22Rv1 (cell line): Measurements from ENCODE around the gene ANAPC1.
"Not testable (repeated sequence)": the region's sequence is repeated elsewhere in the genome, so short reads cannot be mapped to it uniquely, and the experiment has no call there.

Experiments
- H3K27ac ChIP-seq: fragments of 450-650 bp; 2 replicates; pipeline ENCODE4 v1.5.1; 2017
- CTCF ChIP-seq: fragments of 450-650 bp; IDR thresholded peaks from 2 replicates; pipeline ENCODE4 v1.5.1; 2017; ENCODE audit warnings: mild to moderate bottlenecking
- ZFX ChIP-seq: fragments of 450-650 bp; IDR thresholded peaks from 2 replicates; pipeline ENCODE4 v1.6.1; 2017; ENCODE audit warnings: antibody characterized with exemption, borderline replicate concordance

The ANAPC1 gene

DNA sequence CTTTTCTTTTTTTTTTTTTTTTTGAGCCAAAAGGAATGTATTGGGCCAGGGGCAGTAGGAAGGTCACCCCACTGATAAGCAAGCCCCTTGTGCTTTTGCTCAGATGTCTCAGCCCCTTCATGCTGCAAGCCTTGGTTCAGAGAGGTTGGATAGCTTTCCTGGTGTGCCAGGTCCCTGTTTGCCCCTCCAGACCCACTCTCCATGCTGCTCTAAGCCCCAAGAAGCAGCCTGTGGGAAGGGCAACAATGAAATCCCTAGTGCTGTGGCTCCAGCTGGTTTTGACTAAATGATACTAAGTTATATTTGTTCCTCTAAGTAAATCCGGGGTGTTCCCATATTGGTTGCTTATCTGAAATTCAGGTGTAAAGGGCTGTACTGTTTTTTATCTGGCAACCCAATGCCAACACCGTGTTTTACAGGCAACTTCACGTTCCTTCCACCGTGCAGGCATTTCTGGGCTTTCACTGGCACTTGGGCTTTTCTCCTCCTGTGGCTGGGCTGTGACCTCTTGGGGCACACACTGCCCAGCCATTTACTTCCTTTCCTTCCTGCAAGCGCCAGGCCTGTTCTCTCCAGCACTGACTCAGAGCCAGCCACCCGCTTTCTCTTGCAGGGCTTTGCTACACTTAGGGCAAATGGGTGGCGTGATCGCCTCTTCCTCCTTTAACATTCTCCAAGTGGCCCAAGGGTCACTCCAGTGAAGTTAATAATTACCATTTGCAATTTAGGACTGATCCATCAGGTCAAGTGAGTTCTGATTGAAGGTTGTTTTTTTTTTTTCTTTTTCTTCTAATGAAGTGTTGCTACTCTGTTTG, 36.0 kb upstream of the ANAPC1 start:
- 0 out of 2 replicates have a peak, but pooled peaks have one; percentile 1 for TF ChIP-seq CTCF
- TF ChIP-seq ZFX, result no peak
- H3K27ac ChIP-seq, result peak overlapping the region; percentile 90

- peak overlapping the region; percentile 90 for H3K27ac ChIP-seq
- TF ChIP-seq ZFX (no peak), CTCF (peak; percentile 37)
Observed at GRCh38 chr2:111919365-111919764, 35.4 kb upstream of the ANAPC1 start.

GRCh38 chr2:111918383-111918806, 34.4 kb upstream of the ANAPC1 start:
- peak overlapping the region; percentile 90; the same call in 1 of the 2 replicates for H3K27ac ChIP-seq
- TF ChIP-seq ZFX, result no peak

DNA sequence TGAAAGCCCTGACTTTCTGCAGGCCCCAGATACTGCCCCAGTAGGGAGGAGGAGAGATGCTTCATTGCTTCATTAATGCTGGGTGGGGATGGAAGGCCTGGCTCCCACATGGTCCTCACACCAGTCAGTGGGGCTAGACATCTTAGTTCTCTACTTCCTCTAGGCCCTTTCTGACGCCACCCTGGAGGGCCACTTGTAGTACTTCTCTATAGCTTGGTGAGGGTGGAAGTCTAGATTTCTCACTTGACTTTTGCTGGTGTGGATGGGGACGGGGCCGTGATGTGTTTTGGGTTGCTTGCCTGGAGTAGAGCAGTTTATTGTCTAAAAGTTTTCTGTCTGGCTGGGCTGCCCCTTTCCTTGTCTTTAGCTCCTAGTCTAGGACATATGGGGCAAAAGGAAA, 33.1 kb upstream of the ANAPC1 start:
- no peak for TF ChIP-seq ZFX
- no peak for TF ChIP-seq CTCF

DNA sequence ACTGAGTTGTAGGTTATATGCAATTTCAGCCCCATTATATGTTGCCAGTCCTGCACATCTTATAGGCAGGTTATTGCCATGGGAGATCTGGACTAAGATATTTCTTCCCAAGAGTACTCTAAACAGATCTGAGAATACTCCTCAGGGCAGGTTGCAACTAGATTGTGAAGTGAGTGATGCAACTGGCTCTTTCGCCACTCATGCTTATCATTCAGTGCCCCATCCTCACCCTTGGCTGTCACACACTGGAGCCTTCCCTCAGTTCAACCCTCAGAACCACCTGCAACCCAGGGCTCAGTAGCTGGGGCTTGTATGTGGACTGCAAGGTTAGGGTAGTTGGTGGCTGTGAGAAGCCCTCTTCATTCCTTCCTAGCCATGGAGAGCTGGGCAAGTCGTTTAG, 28.6 kb upstream of the ANAPC1 start:
- no peak overlapping the region for H3K27ac ChIP-seq
- TF ChIP-seq CTCF (no peak), ZFX (no peak)

More for the DNA sequence above, 33.1 kb upstream of the ANAPC1 start:
- no peak overlapping the region for H3K27ac ChIP-seq

GRCh38 chr2:111911295-111911977, 27.4 kb upstream of the ANAPC1 start:
- H3K27ac ChIP-seq, result not testable (repeated sequence)

- H3K27ac ChIP-seq, result no peak overlapping the region
- TF ChIP-seq CTCF, result no peak
- no peak for TF ChIP-seq ZFX
Observed at GRCh38 chr2:111910609-111911277, 26.8 kb upstream of the ANAPC1 start.

DNA sequence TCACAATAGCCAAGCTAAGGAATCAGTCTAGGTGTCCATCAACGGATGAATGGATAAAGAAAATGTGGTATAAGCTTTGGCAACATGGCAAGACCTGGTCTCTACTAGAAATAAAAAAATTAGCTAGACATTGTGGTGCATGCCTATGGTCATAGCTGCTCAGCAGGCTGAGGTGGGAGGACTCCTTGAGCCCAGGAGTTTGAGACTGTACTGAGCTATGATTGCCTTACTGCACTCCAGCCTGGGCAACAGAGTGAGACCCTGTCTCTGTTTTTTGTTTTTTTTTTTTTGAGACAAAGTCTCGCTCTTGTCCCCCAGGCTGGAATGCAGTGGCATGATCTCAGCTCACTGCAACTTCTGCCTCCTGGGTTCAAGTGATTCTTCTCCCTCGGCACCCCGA, 26.0 kb upstream of the ANAPC1 start:
- H3K27ac ChIP-seq, result not testable (repeated sequence)
